GF-D8 (cell line): ENCODE measurements around the gene PCMTD2.
A peak's percentile ranks its signal among the peaks of the same experiment; 100 is the strongest.

Source experiments
- DNase-seq: peaks from one replicate; lab custom pipeline; 2025; lab: John Stamatoyannopoulos, UW

The PCMTD2 gene

GRCh38 chr20:64256282-64256935, 861 bp downstream of the PCMTD2 start:
- DNase-seq, result no peak

- no peak for DNase-seq
These were observed 1.7 kb downstream of the PCMTD2 start for GRCh38 chr20:64257107-64257757.

GRCh38 chr20:64258071-64258823, 2.7 kb downstream of the PCMTD2 start:
- no peak for DNase-seq

GRCh38 chr20:64260239-64260638, 4.7 kb downstream of the PCMTD2 start:
- DNase-seq, result no peak

GRCh38 chr20:64261138-64261537, 5.6 kb downstream of the PCMTD2 start:
- no peak for DNase-seq

GRCh38 chr20:64264091-64264490, 8.5 kb downstream of the PCMTD2 start:
- no peak for DNase-seq

GRCh38 chr20:64265201-64265600, 9.7 kb downstream of the PCMTD2 start:
- no peak for DNase-seq

GRCh38 chr20:64266988-64267387, 11.4 kb downstream of the PCMTD2 start:
- DNase-seq, result no peak

GRCh38 chr20:64268174-64268573, 12.6 kb downstream of the PCMTD2 start:
- no peak for DNase-seq

- no peak for DNase-seq
These were observed 14.3 kb downstream of the PCMTD2 start for GRCh38 chr20:64269604-64270411.

GRCh38 chr20:64271636-64272035, 16.1 kb downstream of the PCMTD2 start:
- DNase-seq, result no peak

- no peak for DNase-seq
These were observed 17.6 kb downstream of the PCMTD2 start for GRCh38 chr20:64273109-64273508.

GRCh38 chr20:64276817-64277216, 21.3 kb downstream of the PCMTD2 start:
- DNase-seq, result no peak

GRCh38 chr20:64277571-64278316, 22.2 kb downstream of the PCMTD2 start:
- no peak for DNase-seq

GRCh38 chr20:64278317-64278681, 22.8 kb downstream of the PCMTD2 start:
- DNase-seq, result no peak

GRCh38 chr20:64279826-64280459, 24.4 kb downstream of the PCMTD2 start:
- no peak for DNase-seq

GRCh38 chr20:64280460-64280843, 24.9 kb downstream of the PCMTD2 start:
- no peak for DNase-seq

- DNase-seq, result no peak
These were observed 28.1 kb downstream of the PCMTD2 start for GRCh38 chr20:64283646-64284045.

- peak; percentile 57 for DNase-seq
These were observed 30.3 kb downstream of the PCMTD2 start for GRCh38 chr20:64285579-64286446.
